K562 (cell line): ENCODE data around the gene VEGFA. TPM values are rescaled to one million over a fixed set of nuclear protein-coding genes. Genes with fewer than 3 reads are reported as not detected.

Experiments used
- ATAC-seq: fragments of 200-7000 bp; cut with Tn5 transposase; 3 replicates; pipeline ENCODE4 v1.9.1; 2020; ENCODE audit warnings: moderate library complexity
- BruUV-seq: library from RNA; stranded (reverse); fragments of 400-500 nt; replicated peaks from 2 replicates; lab custom pipeline; 2021; lab: Mats Ljungman, UMichigan
- CTCF ChIA-PET: fragments of 300-600 bp; formaldehyde crosslinking; extraction: SDS; loops from one replicate; lab custom pipeline; 2021; ENCODE audit warnings: low intra/inter-chr PET ratio; lab: Yijun Ruan, JAX
- POLR2A ChIA-PET: fragments of 300-600, 350-650 bp; sonication (Branson Sonifier 250); formaldehyde crosslinking; extraction: SDS; loops from one replicate; lab custom pipeline; 2021; ENCODE audit warnings: antibody characterized with exemption, inconsistent platforms; lab: Yijun Ruan, JAX
- DNase-seq, 4 experiments: peaks; one replicate each; pipeline versions ENCODE4 v3.0.0 to v3.0.0-alpha.2; 2011 to 2018; ENCODE audit warnings: low spot score in 3 of 4, mixed read lengths in 3 of 4; ENCODE audit errors: extremely low read depth in 1 of 4
- FAIRE-seq: peaks from 2 replicates; lab custom pipeline; 2011; peaks lifted over from hg19 to GRCh38; lab: Jason Lieb, UNC
- H2AFZ ChIP-seq: 2 replicates; pipeline ENCODE4 v1.6.0; 2011; ENCODE audit warnings: low read depth, low read length, control low read depth, inconsistent platforms
- H3K27ac ChIP-seq: fragments of 200-600 bp; 3 replicates; pipeline ENCODE4 v1.8.0; 2011; ENCODE audit warnings: low read depth, mild to moderate bottlenecking, control low read depth, inconsistent platforms, low read length, moderate library complexity, mixed read lengths; ENCODE audit errors: extremely low read depth
- H3K27me3 ChIP-seq, 2 experiments: fragments of 300-600 bp in 1 of 2; 2 replicates in 1 of 2; 3 replicates in 1 of 2; pipeline versions ENCODE4 v1.6.0 to v1.8.0; 2011; ENCODE audit warnings: inconsistent platforms in 2 of 2, low read length in 2 of 2, mild to moderate bottlenecking in 1 of 2, mixed read lengths in 1 of 2, moderate library complexity in 1 of 2; ENCODE audit not compliant: control insufficient read depth in 2 of 2, insufficient read depth in 2 of 2
- H3K36me3 ChIP-seq: fragments of 300-600 bp; 3 replicates; pipeline ENCODE4 v1.8.0; 2011; ENCODE audit warnings: mild to moderate bottlenecking, low read length, inconsistent platforms; ENCODE audit not compliant: control insufficient read depth, insufficient read depth
- H3K4me1 ChIP-seq, 2 experiments: fragments of 200-600 bp in 1 of 2; replicated peaks in 1 of 2; 2 replicates in 1 of 2; 3 replicates in 1 of 2; pipeline versions ENCODE4 v1.5.1 to v1.8.0; 2011; ENCODE audit warnings: inconsistent platforms in 2 of 2, low read length in 2 of 2, mild to moderate bottlenecking in 1 of 2, mixed read lengths in 1 of 2, moderate library complexity in 1 of 2; ENCODE audit not compliant: control insufficient read depth in 2 of 2, insufficient read depth in 2 of 2
- H3K4me2 ChIP-seq: 2 replicates; pipeline ENCODE4 v1.6.1; 2011; ENCODE audit warnings: low read length, control low read depth, inconsistent platforms, mixed read lengths; ENCODE audit not compliant: insufficient read depth
- H3K4me3 ChIP-seq: fragments of 200-600 bp; sonication (generic), shearing (Covaris generic); 2 replicates; pipeline ENCODE4 v1.5.1; 2016; ENCODE audit warnings: control low read depth, inconsistent platforms
- H3K79me2 ChIP-seq: fragments of 200-600 bp; 3 replicates; pipeline ENCODE4 v1.8.0; 2011; ENCODE audit warnings: low read length, inconsistent platforms; ENCODE audit not compliant: control insufficient read depth, insufficient read depth
- H3K9ac ChIP-seq, 2 experiments: 2 replicates each; pipeline versions ENCODE4 v1.6.0 to v1.6.1; 2011; ENCODE audit warnings: low read depth in 2 of 2, low read length in 2 of 2, control low read depth in 1 of 2, inconsistent platforms in 1 of 2, mild to moderate bottlenecking in 1 of 2, mixed read lengths in 1 of 2; ENCODE audit not compliant: insufficient read depth in 1 of 2
- H3K9me1 ChIP-seq: one replicate; pipeline ENCODE4 v1.6.0; 2011; ENCODE audit warnings: inconsistent platforms, mild to moderate bottlenecking, low read length, moderate library complexity; ENCODE audit not compliant: control insufficient read depth, insufficient read depth
- H3K9me3 ChIP-seq: replicated peaks from 2 replicates; pipeline ENCODE4 v1.5.1; 2011; ENCODE audit warnings: low read depth, low read length, inconsistent platforms; ENCODE audit not compliant: control insufficient read depth, insufficient read depth
- H4K20me1 ChIP-seq: replicated peaks from 2 replicates; pipeline ENCODE4 v1.6.1; 2011; ENCODE audit warnings: low read length, inconsistent platforms, mixed read lengths; ENCODE audit not compliant: control insufficient read depth, insufficient read depth
- AFF1 ChIP-seq, 2 experiments: fragments of 450-650 bp; IDR thresholded peaks; 2 replicates each; pipeline ENCODE4 v1.6.1; 2018; ENCODE audit warnings: mild to moderate bottlenecking in 2 of 2, low read depth in 1 of 2; ENCODE audit not compliant: partially characterized antibody in 2 of 2
- MTA3 ChIP-seq: fragments of 450-650 bp; formaldehyde crosslinking; IDR thresholded peaks from 2 replicates; pipeline ENCODE4 v1.6.1; 2017; ENCODE audit warnings: mild to moderate bottlenecking, borderline replicate concordance
- THRAP3 ChIP-seq: fragments of 450-650 bp; IDR thresholded peaks from 2 replicates; pipeline ENCODE4 v1.6.1; 2016; ENCODE audit warnings: mild to moderate bottlenecking, inconsistent platforms, borderline replicate concordance
- WGBS: fragments of 100-300 bp; shearing (Covaris generic); methylation state at CpG from one replicate; pipeline ENCODE4 v1.1.6; 2016; ENCODE audit warnings: low coverage, mixed read lengths; ENCODE audit not compliant: insufficient coverage; ENCODE audit errors: missing lambda C conversion rate; 5-methylcytosine and 5-hydroxymethylcytosine counted together
- in situ Hi-C: fragments of 300-500 bp; cut with MboI; formaldehyde crosslinking; loops from 4 replicates; pipeline ENCODE4 v1.15.0; 2018; ENCODE audit warnings: inconsistent platforms, mixed read lengths
- intact Hi-C: fragments of 100-400 bp; cut with micrococcal nuclease; formaldehyde crosslinking; loops from 2 replicates; pipeline ENCODE4 v1.14.2; 2022
- polyA plus RNA-seq, 8 experiments: library from polyadenylated mRNA; depleted of rRNA in 4 of 8; stranded (reverse) in 5 of 8; unstranded in 3 of 8; fragments of >200 nt; fragmentation: Nextera tagmentation in 2 of 8; fragmentation: Illumina TruSeq in 1 of 8; extraction: Ambion mirVana in 2 of 8; extraction: Trizol in 1 of 8; gene quantifications; 2 replicates each; pipeline versions ENCODE4 v1.2.1 to v1.2.3, GENCODE V29; 2011 to 2014; ENCODE audit warnings: inconsistent platforms in 1 of 8, missing spikeins in 1 of 8
- total RNA-seq, 7 experiments: library from RNA; depleted of rRNA in 6 of 7; stranded (reverse); fragments of >200 nt in 6 of 7; fragmentation: Illumina TruSeq in 2 of 7; extraction: Trizol in 2 of 7; gene quantifications; 2 replicates each; pipeline versions ENCODE4 v1.2.1 to v1.2.3, GENCODE V29; 2011 to 2021; ENCODE audit warnings: low replicate concordance in 1 of 7

The VEGFA gene
- total and polyA plus RNA-seq, 9 of the 15 experiments (the other 6 are each of a cell fraction or from before 2014, with no cell fraction given): 14.0 to 271 (median 124) TPM

GRCh38 chr6:43762410-43762768 is 7.6 kb upstream of the VEGFA start:
- no peak overlapping the region for H3K4me3 ChIP-seq
- FAIRE-seq (no peak), DNase-seq (no peak), ATAC-seq (no peak)
- H2AFZ ChIP-seq: no peak overlapping the region
- peaks cover 10 to 31% of the 10 kb centered on the region in 2 experiments; a peak in 4 of 5 replicates for H3K27me3 ChIP-seq
- in situ Hi-C loops (no loop called here), intact Hi-C loops (no loop called here)
- no peaks in the 10 kb centered on the region for H3K9me3 ChIP-seq
- no peaks in the 10 kb centered on the region for H3K79me2 ChIP-seq
- BruUV-seq: no TSS peak
- H3K9me1 ChIP-seq: no peaks in the 10 kb centered on the region
- H3K36me3 ChIP-seq: no peaks in the 10 kb centered on the region
- POLR2A ChIA-PET: interaction anchor here (0.6 to 2.1 kb wide), 12 partner anchors 8 to 144 kb away, joined by 3 to 17 read pairs (median 3); partner anchors contain the start of genes MRPS18A and VEGFA
- TF ChIP-seq THRAP3: no peak
- no peak for TF ChIP-seq AFF1 (IDR thresholded peaks at IDR 0.05; ENCODE audit: low read depth in 1 of 2, partially characterized antibody in 2 of 2)
- no peak for TF ChIP-seq MTA3
- H3K9ac ChIP-seq: no peak overlapping the region
- no peaks in the 10 kb centered on the region for H4K20me1 ChIP-seq
- 42% methylated on average over 5 of the region's 5 CpGs for WGBS
- H3K4me1 ChIP-seq: peaks cover 6 to 10% of the 10 kb centered on the region in 2 experiments; a peak in 4 of 5 replicates
- CTCF ChIA-PET: no interaction called here
- no peak overlapping the region for H3K4me2 ChIP-seq
- no peak overlapping the region for H3K27ac ChIP-seq
